ENCODE measurements around the gene HYI. TPM values are rescaled to one million over a fixed set of nuclear protein-coding genes. Genes with fewer than 3 reads are reported as not detected.

Gene HYI
- total RNA-seq, 1 donor from 2014 or later = 25.8 TPM

GRCh38 chr1:43492826-43493225 lies 39.1 kb upstream of the HYI start:
- TF ChIP-seq CTCF (IDR thresholded peaks at IDR 0.05) = no peak
- TF ChIP-seq POLR2AphosphoS5 (IDR thresholded peaks at IDR 0.05; ENCODE audit: insufficient read depth in 1 of 2, low read depth in 1 of 2) = no peak
- TF ChIP-seq POLR2A (IDR thresholded peaks at IDR 0.05) = no peak
- no peak overlapping the region for H3K27ac ChIP-seq
- no peaks in the 10 kb centered on the region for H3K9me3 ChIP-seq
- H3K4me3 ChIP-seq = no peak overlapping the region
- no peaks in the 10 kb centered on the region for H3K36me3 ChIP-seq
- intact Hi-C loops (cut with DNase I) = no loop called here
- DNase-seq (ENCODE audit: extremely low spot score in 2 of 2) = no peak
- H3K27me3 ChIP-seq = no peaks in the 10 kb centered on the region
- H3K4me1 ChIP-seq = no peaks in the 10 kb centered on the region

- Histone ChIP-seq H3K36me3 (no peaks in the 10 kb centered on the region), H3K27me3 (no peaks in the 10 kb centered on the region), H3K4me1 (no peaks in the 10 kb centered on the region), H3K27ac (no peak overlapping the region), H3K4me3 (no peak overlapping the region), H3K9me3 (no peaks in the 10 kb centered on the region)
- intact Hi-C loops (cut with DNase I) = no loop called here
- TF ChIP-seq POLR2AphosphoS5 (IDR thresholded peaks at IDR 0.05; ENCODE audit: insufficient read depth in 1 of 2, low read depth in 1 of 2) (no peak), CTCF (IDR thresholded peaks at IDR 0.05) (no peak), POLR2A (IDR thresholded peaks at IDR 0.05) (no peak)
- DNase-seq (ENCODE audit: extremely low spot score in 2 of 2) = no peak
Observed at GRCh38 chr1:43491061-43491460, 37.3 kb upstream of the HYI start.

- no peak for DNase-seq (ENCODE audit: extremely low spot score in 2 of 2)
- Histone ChIP-seq H3K27me3 (no peaks in the 10 kb centered on the region), H3K36me3 (no peaks in the 10 kb centered on the region), H3K4me1 (no peaks in the 10 kb centered on the region), H3K9me3 (no peaks in the 10 kb centered on the region), H3K4me3 (no peak overlapping the region), H3K27ac (no peak overlapping the region)
- intact Hi-C loops (cut with DNase I) = no loop called here
- TF ChIP-seq POLR2A (IDR thresholded peaks at IDR 0.05) = no peak
- no peak for TF ChIP-seq POLR2AphosphoS5 (IDR thresholded peaks at IDR 0.05; ENCODE audit: insufficient read depth in 1 of 2, low read depth in 1 of 2)
- no peak for TF ChIP-seq CTCF (IDR thresholded peaks at IDR 0.05)
Observed at GRCh38 chr1:43488165-43488564, 34.4 kb upstream of the HYI start.

- H3K27ac ChIP-seq = no peak overlapping the region
Observed at GRCh38 chr1:43484367-43484766, 30.6 kb upstream of the HYI start.

GRCh38 chr1:43482215-43482614 lies 28.5 kb upstream of the HYI start:
- Histone ChIP-seq H3K27me3 (no peaks in the 10 kb centered on the region), H3K9me3 (no peaks in the 10 kb centered on the region), H3K36me3 (no peaks in the 10 kb centered on the region), H3K4me1 (no peaks in the 10 kb centered on the region), H3K4me3 (no peak overlapping the region), H3K27ac (no peak overlapping the region)
- no peak for DNase-seq (ENCODE audit: extremely low spot score in 2 of 2)
- intact Hi-C loops (cut with DNase I) = no loop called here
- TF ChIP-seq CTCF (IDR thresholded peaks at IDR 0.05) (no peak), POLR2AphosphoS5 (IDR thresholded peaks at IDR 0.05; ENCODE audit: insufficient read depth in 1 of 2, low read depth in 1 of 2) (no peak), POLR2A (IDR thresholded peaks at IDR 0.05) (no peak)

More at GRCh38 chr1:43484367-43484766, 30.6 kb upstream of the HYI start:
- H3K9me3 ChIP-seq = no peaks in the 10 kb centered on the region
- no peaks in the 10 kb centered on the region for H3K4me1 ChIP-seq
- H3K36me3 ChIP-seq = no peaks in the 10 kb centered on the region
- TF ChIP-seq POLR2A (IDR thresholded peaks at IDR 0.05) = no peak
- TF ChIP-seq POLR2AphosphoS5 (IDR thresholded peaks at IDR 0.05; ENCODE audit: insufficient read depth in 1 of 2, low read depth in 1 of 2) = no peak
- no peak for TF ChIP-seq CTCF (IDR thresholded peaks at IDR 0.05)
- no peak overlapping the region for H3K4me3 ChIP-seq
- intact Hi-C loops (cut with DNase I) = no loop called here
- H3K27me3 ChIP-seq = no peaks in the 10 kb centered on the region
- no peak for DNase-seq (ENCODE audit: extremely low spot score in 2 of 2)

Data from vagina (tissue), 2 donors.